GM18505 (cell line): Measurements from ENCODE around the gene CLMN.
"Not testable (repeated sequence)": the region's sequence is repeated elsewhere in the genome, so short reads cannot be mapped to it uniquely, and the experiment has no call there.

Experiments used
- ATAC-seq: cut with Tn5 transposase; IDR thresholded peaks from one replicate; pipeline ENCODE4 v1.9.1; 2021; ENCODE audit not compliant: unreplicated experiment
- POLR2A ChIP-seq: IDR thresholded peaks from 4 replicates; pipeline ENCODE4 v1.6.1; 2011; ENCODE audit warnings: borderline replicate concordance; ENCODE audit not compliant: insufficient read depth, insufficient read length; ENCODE audit errors: extremely low read depth

The CLMN gene

GRCh38 chr14:95287176-95287754, 32.4 kb downstream of the CLMN start:
- no peak for ATAC-seq
- no peak for TF ChIP-seq POLR2A

- no peak for ATAC-seq
- no peak for TF ChIP-seq POLR2A
Observed at GRCh38 chr14:95286645-95287044, 33.1 kb downstream of the CLMN start.

DNA sequence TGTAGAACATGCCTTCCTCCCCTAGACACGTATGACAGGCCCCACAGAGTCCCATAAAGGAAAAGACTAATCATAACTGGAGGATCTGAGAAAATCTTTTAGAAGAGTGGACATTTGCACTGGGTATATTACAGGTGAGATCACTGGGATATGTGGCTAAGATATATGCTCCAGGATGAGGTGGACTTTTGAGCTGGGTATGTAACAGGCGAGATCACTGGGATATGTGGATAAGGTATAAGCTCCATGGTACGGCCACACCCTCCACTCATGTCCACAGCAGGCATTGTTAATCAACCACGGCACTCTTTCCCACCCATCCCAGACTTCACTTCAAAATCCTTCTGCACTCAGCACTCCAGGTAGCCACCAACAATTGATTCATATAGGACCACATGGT, 34.1 kb downstream of the CLMN start:
- no peak for TF ChIP-seq POLR2A
- no peak for ATAC-seq

DNA sequence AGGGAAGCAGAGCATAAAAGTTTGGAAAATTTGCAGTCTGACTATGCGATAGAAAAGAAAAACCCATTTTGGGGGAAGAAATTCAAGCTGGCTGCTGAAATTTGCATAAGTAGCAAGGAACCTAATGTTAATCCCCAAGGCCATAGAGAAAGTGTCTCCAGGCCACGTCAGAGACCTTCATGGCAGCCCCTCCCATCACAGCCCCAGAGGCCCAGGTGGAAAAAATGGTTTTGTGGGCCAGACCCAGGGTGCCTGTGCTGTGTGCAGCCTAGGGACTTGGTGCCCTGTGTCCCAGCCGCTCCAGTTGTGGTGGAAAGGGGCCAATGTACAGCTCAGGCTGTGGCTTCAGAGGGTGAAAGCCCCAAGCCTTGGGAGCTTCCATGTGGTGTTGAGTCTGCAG, 35.9 kb downstream of the CLMN start:
- ATAC-seq = not testable (repeated sequence)

DNA sequence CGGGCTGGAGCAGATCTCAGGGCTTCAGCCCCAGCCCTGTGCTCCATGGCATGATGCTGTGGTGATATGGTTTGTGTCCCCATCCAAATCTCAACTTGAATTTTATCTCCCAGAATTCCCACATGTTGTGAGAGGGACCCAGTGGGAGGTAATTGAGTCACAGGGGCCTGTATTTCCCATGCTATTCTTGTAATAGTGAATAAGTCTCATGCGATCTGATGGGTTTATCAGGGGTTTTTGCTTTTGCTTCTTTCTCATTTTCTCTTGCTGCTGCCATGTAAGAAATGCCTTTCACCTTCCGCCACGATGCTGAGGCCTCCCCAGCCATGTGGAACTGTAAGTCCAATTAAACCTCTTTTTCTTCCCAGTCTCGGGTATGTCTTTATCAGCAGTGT, 36.7 kb downstream of the CLMN start:
- not testable (repeated sequence) for ATAC-seq

DNA sequence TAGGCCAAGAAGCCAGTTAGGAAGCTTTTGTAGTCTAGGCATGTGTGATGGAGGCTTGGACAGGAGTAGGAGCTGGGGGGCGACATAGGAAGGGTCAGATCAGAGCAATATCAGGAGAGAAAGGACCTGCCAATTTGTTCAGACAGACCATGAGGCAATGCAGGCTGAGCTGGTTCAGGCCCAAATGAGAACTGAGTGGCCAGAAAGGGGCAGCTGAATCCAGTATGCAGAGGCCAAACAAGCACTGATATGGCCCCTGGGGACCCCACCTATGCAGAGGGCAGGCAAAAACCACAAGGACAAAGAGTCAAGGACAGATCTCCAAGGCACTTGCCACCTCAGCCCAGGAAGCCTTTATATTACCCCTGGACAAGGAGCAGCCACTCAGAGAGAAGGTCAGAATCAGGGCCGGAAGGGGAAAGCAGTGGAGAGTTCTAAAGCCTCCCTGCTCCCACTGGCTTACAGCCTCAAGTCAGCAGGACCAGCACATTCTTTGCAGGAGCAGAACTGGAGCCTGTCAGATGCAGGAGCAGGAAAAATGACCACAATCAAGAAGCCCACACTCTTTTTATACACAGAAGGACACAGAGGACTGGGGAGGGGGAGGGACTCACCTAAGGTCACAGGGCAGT, 37.2 kb downstream of the CLMN start:
- no peak for TF ChIP-seq POLR2A
- ATAC-seq = no peak

DNA sequence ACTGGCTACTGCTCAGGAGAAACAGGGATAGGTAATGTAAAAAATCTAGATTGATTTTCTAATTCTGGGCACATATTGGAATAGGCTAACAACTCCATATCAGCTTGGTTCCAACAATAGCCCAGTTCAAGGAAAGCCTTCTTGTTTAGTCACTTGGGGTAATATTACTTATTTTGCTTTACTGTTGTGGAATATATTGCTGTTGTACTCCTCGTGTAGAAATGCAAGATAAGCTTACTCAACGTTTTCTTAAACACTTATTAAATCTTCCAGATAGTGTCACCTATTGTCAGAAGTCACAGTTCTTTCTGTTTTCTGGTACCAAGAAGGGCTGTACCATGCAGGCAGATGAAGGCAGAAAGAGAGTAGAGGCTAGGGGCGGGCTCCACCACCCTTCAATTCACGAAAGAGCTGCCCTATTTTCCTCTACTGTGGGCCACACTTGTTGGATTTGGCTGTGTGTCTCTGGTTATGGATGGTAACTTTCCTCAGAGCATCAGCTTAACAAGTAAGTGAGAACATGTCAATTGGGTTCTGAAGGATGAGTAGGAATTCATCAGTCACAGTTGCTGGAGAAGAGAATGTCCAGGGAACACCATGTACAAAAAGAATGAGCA, 38.0 kb downstream of the CLMN start:
- ATAC-seq = no peak
- TF ChIP-seq POLR2A = no peak

DNA sequence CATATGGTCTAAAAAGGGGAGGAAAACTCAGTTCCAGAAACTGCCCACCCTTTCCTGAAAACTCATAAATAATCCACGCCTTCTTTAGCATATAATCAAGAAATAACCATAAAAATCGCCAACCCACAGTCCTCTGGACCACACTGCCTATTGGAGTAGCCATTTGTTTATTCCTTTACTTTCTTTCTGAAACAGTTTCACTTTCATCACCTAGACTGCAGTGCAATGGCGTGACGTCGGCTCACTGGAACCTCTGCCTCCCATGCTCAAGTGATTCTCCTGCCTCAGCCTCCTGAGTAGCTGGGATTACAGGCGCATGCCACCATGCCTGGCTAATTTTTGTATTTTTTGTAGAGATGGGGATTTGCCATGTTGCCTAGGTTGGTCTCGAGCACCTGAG, 44.2 kb downstream of the CLMN start:
- no peak for TF ChIP-seq POLR2A
- no peak for ATAC-seq

- ATAC-seq = no peak
- no peak for TF ChIP-seq POLR2A
Observed at GRCh38 chr14:95274874-95275273, 44.8 kb downstream of the CLMN start.

DNA sequence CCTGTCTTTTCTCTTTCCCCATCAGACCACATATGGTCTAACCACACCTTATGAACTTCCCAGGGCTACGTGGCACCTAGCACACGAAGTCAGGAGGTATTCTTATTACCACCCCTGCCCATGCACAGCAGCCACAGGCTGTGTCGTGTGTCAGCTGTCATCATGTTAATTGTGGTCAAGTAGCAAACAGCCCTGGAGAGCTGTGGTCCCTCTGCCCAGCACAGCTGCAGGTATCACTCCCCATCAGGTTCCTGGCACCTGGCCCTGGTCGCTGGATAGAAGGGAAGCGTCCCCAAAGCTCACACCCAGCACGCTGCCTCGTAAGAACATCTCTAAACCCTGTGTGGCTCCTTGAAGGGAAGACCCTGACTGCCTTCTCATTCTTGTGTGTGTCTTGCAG, 45.4 kb downstream of the CLMN start:
- ATAC-seq = no peak
- TF ChIP-seq POLR2A = no peak

DNA sequence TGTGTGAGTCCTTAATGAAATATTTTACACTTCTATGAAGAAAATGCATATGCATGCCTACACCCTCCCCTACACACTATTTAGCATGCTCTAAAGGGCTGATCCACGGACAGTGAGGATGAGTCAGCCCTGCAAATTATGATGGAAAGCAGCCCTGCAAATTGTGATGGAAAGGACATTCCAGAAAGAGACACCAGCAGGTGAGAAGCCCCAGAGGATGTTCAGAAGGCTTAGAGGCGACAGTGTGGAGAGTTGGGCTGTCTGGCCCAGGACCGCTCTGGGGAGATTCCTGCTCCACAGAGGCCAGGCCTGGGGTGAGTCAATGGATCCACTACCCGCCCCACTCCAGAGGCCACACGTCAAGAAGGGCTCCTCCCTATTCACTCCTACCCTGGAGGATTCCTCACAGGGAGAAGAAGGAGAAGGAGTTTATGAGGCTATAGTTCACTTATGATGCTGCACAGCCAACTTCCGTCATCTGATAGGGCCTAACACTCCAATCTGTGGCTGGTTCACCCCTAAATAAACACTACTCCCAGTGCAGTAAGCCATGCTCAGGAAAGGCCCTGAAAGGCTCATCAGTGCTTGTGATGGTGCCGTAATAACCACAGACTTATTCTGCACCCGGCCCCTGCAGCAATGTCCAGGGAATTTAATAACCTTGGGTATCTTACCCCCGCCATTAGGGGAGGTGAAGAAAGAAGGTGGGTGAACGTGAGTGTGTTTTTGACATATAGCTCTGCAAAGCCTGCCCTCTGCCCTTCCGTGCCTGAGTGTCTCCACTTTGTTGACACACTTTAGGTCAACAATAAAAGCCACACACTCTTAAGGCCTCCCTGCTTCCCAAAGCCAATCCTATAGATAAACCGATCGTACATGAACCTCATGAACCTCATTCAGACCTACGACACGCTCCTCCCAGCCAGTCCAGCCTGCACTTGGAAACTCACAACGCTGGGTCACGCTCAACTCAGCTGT, 46.4 kb downstream of the CLMN start:
- no peak for TF ChIP-seq POLR2A
- no peak for ATAC-seq

GRCh38 chr14:95272057-95272456, 47.7 kb downstream of the CLMN start:
- no peak for ATAC-seq
- TF ChIP-seq POLR2A = no peak

DNA sequence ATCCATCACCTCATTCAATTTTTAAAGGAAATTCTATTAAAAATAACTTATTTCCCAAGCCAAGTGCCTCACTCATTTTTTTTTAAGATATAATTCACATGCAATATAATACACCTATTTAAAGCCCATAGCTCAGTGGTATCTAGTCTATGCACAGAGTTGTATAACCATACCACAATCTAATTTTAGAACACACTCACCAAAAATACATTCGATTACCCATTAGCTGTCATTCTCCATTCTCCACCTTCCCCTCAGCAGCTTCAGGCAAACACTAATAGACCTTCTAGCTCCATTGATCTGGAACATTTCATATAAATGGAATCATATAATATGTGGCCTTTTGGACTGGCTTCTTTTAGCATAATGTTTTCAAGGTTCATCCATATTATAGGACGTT, 49.5 kb downstream of the CLMN start:
- ATAC-seq = no peak
- TF ChIP-seq POLR2A = no peak

DNA sequence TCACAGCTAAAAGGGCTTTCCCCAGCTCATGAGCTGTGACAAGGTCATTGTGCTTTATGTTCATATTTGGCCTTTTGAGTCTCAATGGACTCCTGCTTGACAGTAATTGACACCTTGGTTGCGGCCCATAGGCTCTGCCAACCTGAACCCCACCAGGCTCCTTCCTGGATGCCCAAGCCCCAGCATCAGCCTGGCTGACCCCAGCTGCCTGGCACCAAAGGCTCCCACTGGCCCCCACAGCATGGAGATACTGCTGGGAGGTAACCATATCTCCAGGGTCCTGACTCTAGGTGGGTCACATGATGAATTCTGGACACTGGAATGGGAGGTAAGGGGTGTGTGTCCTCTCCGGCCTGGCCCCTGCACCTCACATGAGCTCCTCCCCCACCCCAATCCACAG, 50.2 kb downstream of the CLMN start:
- no peak for ATAC-seq
- no peak for TF ChIP-seq POLR2A
